Left hindlimb (tissue), 1 donor: ENCODE data around the gene IGFBP1.
"Not testable (repeated sequence)": the region's sequence is repeated elsewhere in the genome, so short reads cannot be mapped to it uniquely, and the experiment has no call there.

Source experiments
- DNase-seq: peaks from one replicate; pipeline ENCODE4 v3.0.0-alpha.2; 2018

IGFBP1 gene

GRCh38 chr7:45888185-45888992, at the start of gene IGFBP1:
IGFBP1 (plus strand) TSS chr7:45888488; CDS start chr7:45888653, 165 bp downstream.
- no peak for DNase-seq

GRCh38 chr7:45838852-45839251, 49.4 kb upstream of the IGFBP1 start:
- DNase-seq = not testable (repeated sequence)

GRCh38 chr7:45841926-45842717, 46.2 kb upstream of the IGFBP1 start:
- DNase-seq = not testable (repeated sequence)

GRCh38 chr7:45846536-45846935, 41.8 kb upstream of the IGFBP1 start:
- not testable (repeated sequence) for DNase-seq

- not testable (repeated sequence) for DNase-seq
Observed at GRCh38 chr7:45848734-45849133, 39.6 kb upstream of the IGFBP1 start.

- DNase-seq = not testable (repeated sequence)
Observed at GRCh38 chr7:45852984-45853383, 35.3 kb upstream of the IGFBP1 start.

- not testable (repeated sequence) for DNase-seq
Observed at GRCh38 chr7:45853491-45853890, 34.8 kb upstream of the IGFBP1 start.

GRCh38 chr7:45855680-45856079, 32.6 kb upstream of the IGFBP1 start:
- not testable (repeated sequence) for DNase-seq

- DNase-seq = not testable (repeated sequence)
Observed at GRCh38 chr7:45856888-45857287, 31.4 kb upstream of the IGFBP1 start.

GRCh38 chr7:45863715-45864114, 24.6 kb upstream of the IGFBP1 start:
- DNase-seq = no peak

GRCh38 chr7:45865594-45866410, 22.5 kb upstream of the IGFBP1 start:
- DNase-seq = no peak

- DNase-seq = no peak
Observed at GRCh38 chr7:45867471-45867870, 20.8 kb upstream of the IGFBP1 start.

- no peak for DNase-seq
Observed at GRCh38 chr7:45869426-45869825, 18.9 kb upstream of the IGFBP1 start.

- DNase-seq = no peak
Observed at GRCh38 chr7:45872116-45873034, 15.9 kb upstream of the IGFBP1 start.

- DNase-seq = no peak
Observed at GRCh38 chr7:45873035-45873354, 15.3 kb upstream of the IGFBP1 start, which contains the start of gene CCDC201. CCDC201 (minus strand) TSS chr7:45873082; CDS start chr7:45873007, 75 bp downstream.

GRCh38 chr7:45873355-45873754, 14.9 kb upstream of the IGFBP1 start:
- no peak for DNase-seq

- DNase-seq = no peak
Observed at GRCh38 chr7:45874408-45875131, 13.7 kb upstream of the IGFBP1 start.

- no peak for DNase-seq
Observed at GRCh38 chr7:45876519-45876918, 11.8 kb upstream of the IGFBP1 start.

- DNase-seq = no peak
Observed at GRCh38 chr7:45878457-45879144, 9.7 kb upstream of the IGFBP1 start.

- no peak for DNase-seq
Observed at GRCh38 chr7:45880433-45880860, 7.8 kb upstream of the IGFBP1 start.
